NCI-H446 (cell line): ENCODE results near the gene SPACA9.

Experiments
- DNase-seq, 2 experiments: peaks; one replicate each; lab custom pipeline; 2025; lab: John Stamatoyannopoulos, UW

Gene SPACA9

DNA sequence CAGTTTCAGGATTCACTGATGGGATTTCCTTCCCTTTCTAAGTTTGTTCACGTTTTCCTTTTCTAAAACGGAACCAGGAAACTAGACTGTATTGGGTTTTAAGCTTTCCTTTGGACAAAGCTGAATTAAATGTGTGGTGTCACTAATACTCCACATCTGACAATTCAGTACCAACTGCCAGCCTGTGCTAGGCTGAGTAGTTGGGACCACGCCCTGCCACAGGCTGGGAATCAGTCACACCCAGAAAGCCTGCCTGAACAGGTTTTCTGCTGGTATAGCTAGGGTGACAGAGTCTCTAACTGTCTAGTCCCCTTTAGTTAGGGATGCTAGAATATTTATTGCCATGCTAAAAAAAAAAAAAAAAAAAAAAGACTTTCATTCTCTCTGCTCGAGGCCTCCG is 15.6 kb downstream of the SPACA9 start:
- DNase-seq: no peak

DNA sequence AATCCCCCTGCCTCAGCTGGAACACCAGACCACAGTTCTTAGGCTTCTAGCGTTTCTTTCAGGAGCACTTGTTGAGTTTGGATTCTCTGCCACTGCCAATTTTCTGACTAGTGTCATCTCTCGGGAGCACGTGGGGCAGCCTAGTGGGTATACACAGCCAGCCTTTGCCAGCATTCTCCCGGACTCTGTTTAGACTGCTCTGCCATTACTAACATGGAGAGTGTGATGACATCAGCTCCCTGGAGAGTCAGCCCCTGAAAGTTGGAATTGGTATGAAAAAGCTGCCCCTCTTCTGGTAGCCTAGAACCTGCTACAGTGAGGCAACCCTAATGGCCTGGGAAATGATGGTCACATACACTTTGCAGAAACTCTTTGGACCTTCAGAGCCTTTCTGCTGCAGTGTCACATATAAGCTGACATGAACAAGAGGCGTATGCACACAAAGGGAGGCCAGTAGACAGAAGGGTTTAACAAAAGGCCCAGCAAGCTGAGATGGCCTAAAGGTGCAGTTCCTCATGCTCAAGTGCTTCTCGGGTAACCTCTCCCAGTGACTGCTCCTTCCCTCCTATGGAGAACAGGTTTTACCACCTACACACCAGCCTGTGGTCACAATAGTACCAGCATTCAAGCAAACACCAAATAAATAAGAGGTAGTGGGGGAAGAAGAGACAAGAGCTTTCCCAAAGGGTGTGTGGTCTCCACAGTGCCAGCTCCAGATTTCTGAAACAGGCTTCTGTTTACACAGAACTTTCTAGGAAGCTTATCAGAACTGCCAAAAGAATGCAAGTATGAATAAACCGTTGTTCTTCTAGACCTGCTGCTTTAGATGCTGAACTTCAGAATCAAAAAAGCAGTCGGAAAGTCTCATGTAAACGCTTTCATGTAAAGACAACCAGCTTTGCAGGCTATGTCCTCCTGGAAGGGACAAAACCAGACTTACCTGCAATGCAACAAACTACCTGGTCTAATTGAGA is 16.5 kb downstream of the SPACA9 start:
- DNase-seq: no peak

DNA sequence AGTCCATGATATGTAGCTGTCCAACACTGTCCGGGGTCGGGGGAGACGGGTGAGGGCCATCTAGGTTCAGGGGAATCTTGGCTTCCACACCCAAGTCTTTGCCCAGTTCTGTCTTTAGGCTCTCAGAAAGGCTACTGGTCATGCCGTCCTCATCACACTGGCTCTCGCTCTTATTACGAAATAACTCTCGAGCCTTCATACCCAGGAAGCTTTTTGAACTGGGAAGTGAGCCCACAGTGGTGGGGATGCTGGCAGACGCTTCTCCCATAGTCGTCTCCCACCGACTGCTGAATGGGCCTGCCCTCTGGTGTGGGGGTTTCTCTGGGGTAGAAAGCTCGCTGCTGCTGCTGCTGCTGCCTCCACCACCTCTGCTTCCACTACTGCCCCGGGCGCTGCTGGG is 17.6 kb downstream of the SPACA9 start:
- DNase-seq: no peak

- DNase-seq: no peak
Measured at GRCh38 chr9:132896906-132897305, 18.2 kb downstream of the SPACA9 start.

GRCh38 chr9:132898051-132898450 is 19.4 kb downstream of the SPACA9 start:
- DNase-seq: no peak

GRCh38 chr9:132901858-132902831 is 23.4 kb downstream of the SPACA9 start:
- DNase-seq: peak; percentile 13 to 39

GRCh38 chr9:132903574-132904492 is 25.1 kb downstream of the SPACA9 start:
- DNase-seq: no peak

DNA sequence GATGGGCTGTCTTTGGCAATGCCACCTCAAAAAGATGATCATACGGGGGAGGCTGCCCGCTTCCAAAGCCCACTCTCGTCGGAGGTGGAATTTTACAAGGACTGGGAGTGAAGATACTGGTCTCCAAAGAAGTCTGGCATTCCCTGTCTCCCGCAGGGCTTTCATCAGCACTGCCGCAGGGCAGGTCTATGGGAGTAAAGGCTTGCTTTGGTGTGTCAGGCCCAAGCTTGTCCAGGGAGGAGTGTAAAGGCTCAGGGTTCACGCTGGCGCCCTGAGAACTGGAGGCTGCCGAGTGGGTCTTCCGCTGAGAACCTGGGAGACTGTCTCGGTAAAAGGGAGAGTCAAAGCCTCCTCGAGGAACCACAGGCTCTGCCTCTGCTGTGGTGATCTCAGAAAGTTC is 27.0 kb downstream of the SPACA9 start:
- DNase-seq: no peak

- DNase-seq: no peak
Measured at GRCh38 chr9:132908635-132909034, 29.9 kb downstream of the SPACA9 start.

DNA sequence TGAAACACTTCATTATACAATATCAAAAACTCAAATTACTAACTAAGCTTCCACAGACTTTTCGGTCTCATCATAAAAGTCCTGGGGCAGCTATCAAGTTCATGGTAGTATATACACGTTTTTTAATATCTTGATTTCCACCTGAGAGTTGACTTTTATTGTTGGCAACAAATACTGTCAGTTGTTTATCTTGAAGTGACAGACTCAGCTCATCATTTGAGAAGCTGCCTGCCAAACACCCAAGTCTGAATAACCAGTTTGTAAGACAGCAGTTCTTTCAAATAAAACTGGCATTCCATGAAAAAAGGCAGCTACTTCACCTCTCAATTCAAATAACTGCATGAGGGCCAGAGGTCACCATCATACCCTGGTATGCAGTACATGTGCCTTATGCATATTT is 30.6 kb downstream of the SPACA9 start:
- no peak for DNase-seq

GRCh38 chr9:132910376-132910775 is 31.7 kb downstream of the SPACA9 start:
- no peak for DNase-seq

- no peak for DNase-seq
Measured at GRCh38 chr9:132912131-132912530, 33.4 kb downstream of the SPACA9 start.

DNA sequence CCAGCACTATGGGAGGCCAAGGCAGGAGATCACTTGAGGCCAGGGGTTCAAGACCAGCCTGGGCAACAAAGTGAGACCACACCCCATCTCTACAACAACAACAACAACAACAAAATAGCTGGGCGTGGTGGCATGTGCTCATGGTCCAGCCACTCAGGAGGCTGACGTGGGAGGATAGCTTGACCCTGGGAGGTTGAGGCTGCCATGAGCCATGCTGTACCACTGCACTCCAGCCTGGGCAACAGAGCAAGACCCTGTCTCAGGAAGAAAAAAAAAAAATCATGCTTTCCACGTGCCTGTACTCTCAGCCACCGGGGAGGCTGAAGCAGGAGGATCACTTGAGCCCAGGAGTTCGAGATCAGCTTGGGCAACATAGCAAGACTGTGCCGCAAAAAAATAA is 36.2 kb downstream of the SPACA9 start:
- DNase-seq: no peak

GRCh38 chr9:132919614-132920268 is 41.0 kb downstream of the SPACA9 start:
- DNase-seq: no peak

DNA sequence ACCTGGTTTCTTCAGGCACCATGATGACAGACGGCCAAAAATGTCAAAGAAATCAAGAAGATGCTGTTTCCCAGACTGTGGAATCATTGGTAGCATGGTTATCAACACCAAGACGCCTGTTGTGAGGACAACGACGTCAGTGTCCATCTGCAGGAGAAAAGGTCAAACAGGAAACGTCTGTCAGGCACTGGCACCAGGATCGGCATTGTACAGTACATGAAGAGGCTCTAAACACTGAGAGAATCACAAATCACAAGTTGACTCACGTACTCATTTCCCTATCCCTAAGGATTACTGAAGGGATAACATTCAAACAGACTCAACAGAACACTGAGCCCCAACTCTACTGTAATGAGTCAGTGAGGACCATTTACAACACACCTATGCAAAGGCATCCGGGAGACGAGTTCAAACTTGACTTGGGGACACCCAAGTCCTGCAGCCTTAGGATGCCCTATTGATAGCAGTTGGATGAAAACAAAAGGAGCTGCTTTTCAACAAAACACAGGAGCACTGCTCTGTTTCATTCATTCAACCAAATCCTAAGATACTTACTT is 44.7 kb downstream of the SPACA9 start:
- no peak for DNase-seq

GRCh38 chr9:132927704-132928103 is 49.0 kb downstream of the SPACA9 start:
- DNase-seq: no peak

- no peak for DNase-seq
Measured at GRCh38 chr9:132931178-132931735, 52.6 kb downstream of the SPACA9 start.

DNA sequence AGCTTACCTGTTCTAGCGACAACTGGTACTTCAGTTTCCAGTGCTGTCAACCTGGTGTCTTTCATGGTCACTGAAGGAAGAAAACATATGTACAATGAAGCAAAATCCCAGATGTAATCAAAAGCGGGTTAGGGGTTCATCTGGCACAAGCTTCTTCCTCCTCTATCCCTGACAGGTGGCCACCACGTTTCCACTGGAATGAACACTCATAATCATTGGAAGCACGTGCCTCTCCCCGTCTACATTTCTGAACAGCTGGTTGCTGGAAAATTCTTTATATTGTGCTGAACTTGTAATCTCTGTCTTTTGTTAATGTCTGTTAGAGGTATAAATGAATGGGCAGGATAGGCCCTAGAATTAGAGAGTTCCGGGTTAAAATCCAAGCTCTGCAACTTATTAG is 56.3 kb downstream of the SPACA9 start:
- DNase-seq: no peak

GRCh38 chr9:132937463-132937901 is 58.8 kb downstream of the SPACA9 start:
- DNase-seq: no peak

DNA sequence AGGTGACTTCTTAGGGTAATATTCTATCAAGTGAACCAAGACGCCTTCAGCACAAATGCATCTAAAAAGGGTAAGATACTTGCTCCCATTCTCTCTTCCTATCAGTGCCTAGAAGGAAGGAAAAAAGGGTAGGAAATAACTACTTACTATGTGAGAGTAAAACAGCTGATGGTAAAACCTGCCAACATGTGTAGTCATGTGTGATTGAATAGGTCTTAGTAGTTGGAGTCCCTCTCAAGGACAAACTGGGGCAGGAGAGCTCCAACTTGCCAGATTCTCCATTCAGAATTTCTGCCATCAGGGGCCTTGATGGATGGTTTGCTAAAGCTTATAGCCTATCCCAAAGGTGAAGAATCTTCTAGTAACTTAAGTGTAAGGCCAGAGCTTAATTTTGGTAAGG is 60.5 kb downstream of the SPACA9 start:
- no peak for DNase-seq
